Fibroblast of lung (primary cell): ENCODE data around the gene SHROOM3. TPM values are rescaled to one million over a fixed set of nuclear protein-coding genes. Genes with fewer than 3 reads are reported as not detected.
"Not testable (repeated sequence)": the region's sequence is repeated elsewhere in the genome, so short reads cannot be mapped to it uniquely, and the experiment has no call there.

Experiments
- DNase-seq, 2 donors: peaks; one replicate each; pipeline versions ENCODE4 v3.0.0 to v3.0.0-alpha.2; 2010; ENCODE audit warnings: low read depth in 2 of 2
- H2AFZ ChIP-seq: 2 replicates; pipeline ENCODE4 v1.5.1; 2012; ENCODE audit warnings: low read length, control low read depth, inconsistent platforms
- H3K27ac ChIP-seq: 2 replicates; pipeline ENCODE4 v1.5.1; 2011; ENCODE audit warnings: low read length, control low read depth; ENCODE audit not compliant: insufficient read depth
- H3K27me3 ChIP-seq: 2 replicates; pipeline ENCODE4 v1.5.1; 2011; ENCODE audit warnings: mild to moderate bottlenecking, low read length; ENCODE audit not compliant: control insufficient read depth, insufficient read depth
- H3K36me3 ChIP-seq: 2 replicates; pipeline ENCODE4 v1.5.1; 2011; ENCODE audit warnings: low read length; ENCODE audit not compliant: control insufficient read depth, insufficient read depth
- H3K4me1 ChIP-seq: 2 replicates; pipeline ENCODE4 v1.5.1; 2011; ENCODE audit warnings: low read length; ENCODE audit not compliant: control insufficient read depth, insufficient read depth; ENCODE audit errors: extremely low read depth
- H3K4me2 ChIP-seq: 2 replicates; pipeline ENCODE4 v1.5.1; 2011; ENCODE audit warnings: low read length, control low read depth; ENCODE audit not compliant: insufficient read depth; ENCODE audit errors: extremely low read depth
- H3K4me3 ChIP-seq, 4 experiments: fragments of 200-600 bp in 1 of 4; sonication (generic) in 1 of 4; replicated peaks in 1 of 4; 2 replicates each; pipeline ENCODE4 v1.5.1; 2011 to 2016; ENCODE audit warnings: low read length in 4 of 4, low read depth in 3 of 4, mild to moderate bottlenecking in 3 of 4, control low read depth in 2 of 4, inconsistent platforms in 1 of 4, mixed read lengths in 1 of 4; ENCODE audit not compliant: insufficient read depth in 1 of 4; ENCODE audit errors: control extremely low read depth in 1 of 4
- H3K79me2 ChIP-seq: 2 replicates; pipeline ENCODE4 v1.5.1; 2012; ENCODE audit warnings: mild to moderate bottlenecking, low read length, inconsistent platforms; ENCODE audit not compliant: control insufficient read depth, insufficient read depth
- H3K9ac ChIP-seq: 2 replicates; pipeline ENCODE4 v1.5.1; 2011; ENCODE audit warnings: mild to moderate bottlenecking, low read length, control low read depth; ENCODE audit not compliant: insufficient read depth
- H3K9me3 ChIP-seq: 2 replicates; pipeline ENCODE4 v1.5.1; 2012; ENCODE audit warnings: low read depth, low read length; ENCODE audit not compliant: control insufficient read depth, insufficient read depth
- H4K20me1 ChIP-seq: 2 replicates; pipeline ENCODE4 v1.5.1; 2011; ENCODE audit warnings: low read length; ENCODE audit not compliant: control insufficient read depth, insufficient read depth; ENCODE audit errors: extremely low read depth
- EZH2 ChIP-seq: IDR thresholded peaks from 2 replicates; pipeline ENCODE4 v1.5.1; 2012; ENCODE audit warnings: low read length, control low read depth, mild to moderate bottlenecking; ENCODE audit errors: missing control alignments
- polyA plus RNA-seq, 2 donors: library from polyadenylated mRNA; depleted of rRNA in 1 of 2; stranded (reverse) in 1 of 2; unstranded in 1 of 2; fragments of >200 nt; gene quantifications; 2 replicates each; pipeline ENCODE4 v1.2.1, GENCODE V29; 2011 to 2012; ENCODE audit warnings: missing spikeins in 1 of 2
- total RNA-seq: library from RNA; depleted of rRNA; stranded (reverse); fragments of >200 nt; gene quantifications from 2 replicates; pipeline ENCODE4 v1.2.1, GENCODE V29; 2014
- TF ChIP-seq, protein P1 (sequence below), 2 donors: IDR thresholded peaks in 1 of 2; conservative IDR thresholded peaks in 1 of 2; 1 replicate in 1 of 2; 2 replicates in 1 of 2; pipeline ENCODE4 v1.5.1; 2011 to 2012; ENCODE audit warnings: low read length in 2 of 2, control low read depth in 1 of 2, inconsistent platforms in 1 of 2, low read depth in 1 of 2, mild to moderate bottlenecking in 1 of 2

The SHROOM3 gene
- total and polyA plus RNA-seq, 2 donors (not counting 1 experiment from before 2014, with no cell fraction given), result 9.9 to 23.9 TPM

DNA sequence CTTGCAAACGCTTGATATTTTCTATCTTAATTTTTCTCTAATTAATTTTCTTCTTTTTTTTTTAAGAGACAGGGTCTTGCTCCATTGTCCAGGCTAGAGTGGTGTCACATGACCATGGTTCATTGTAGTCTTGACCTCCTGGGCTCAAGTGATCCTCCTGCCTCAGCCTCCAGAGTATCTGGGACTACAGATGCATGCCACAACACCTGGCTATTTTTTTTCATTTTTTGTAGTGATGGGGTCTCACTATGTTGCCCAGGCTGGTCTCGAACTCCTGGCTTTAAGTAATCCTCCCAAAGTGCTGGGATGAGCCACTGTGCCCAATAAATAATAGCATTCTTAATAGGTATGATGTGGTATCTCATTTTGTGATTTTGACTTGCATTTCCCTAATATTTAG lies 18.2 kb downstream of the SHROOM3 start:
- Histone ChIP-seq H3K9ac (no peak overlapping the region), H2AFZ (no peak overlapping the region), H3K4me2 (no peak overlapping the region), H3K9me3 (no peaks in the 10 kb centered on the region), H3K36me3 (no peaks in the 10 kb centered on the region), H3K4me3 (no peak overlapping the region), H3K27me3 (no peaks in the 10 kb centered on the region), H3K79me2 (no peaks in the 10 kb centered on the region), H3K27ac (no peak overlapping the region), H3K4me1 (no peaks in the 10 kb centered on the region), H4K20me1 (no peaks in the 10 kb centered on the region)
- no peak for DNase-seq
- TF ChIP-seq EZH2, result no peak
- TF ChIP-seq, protein P1, sequence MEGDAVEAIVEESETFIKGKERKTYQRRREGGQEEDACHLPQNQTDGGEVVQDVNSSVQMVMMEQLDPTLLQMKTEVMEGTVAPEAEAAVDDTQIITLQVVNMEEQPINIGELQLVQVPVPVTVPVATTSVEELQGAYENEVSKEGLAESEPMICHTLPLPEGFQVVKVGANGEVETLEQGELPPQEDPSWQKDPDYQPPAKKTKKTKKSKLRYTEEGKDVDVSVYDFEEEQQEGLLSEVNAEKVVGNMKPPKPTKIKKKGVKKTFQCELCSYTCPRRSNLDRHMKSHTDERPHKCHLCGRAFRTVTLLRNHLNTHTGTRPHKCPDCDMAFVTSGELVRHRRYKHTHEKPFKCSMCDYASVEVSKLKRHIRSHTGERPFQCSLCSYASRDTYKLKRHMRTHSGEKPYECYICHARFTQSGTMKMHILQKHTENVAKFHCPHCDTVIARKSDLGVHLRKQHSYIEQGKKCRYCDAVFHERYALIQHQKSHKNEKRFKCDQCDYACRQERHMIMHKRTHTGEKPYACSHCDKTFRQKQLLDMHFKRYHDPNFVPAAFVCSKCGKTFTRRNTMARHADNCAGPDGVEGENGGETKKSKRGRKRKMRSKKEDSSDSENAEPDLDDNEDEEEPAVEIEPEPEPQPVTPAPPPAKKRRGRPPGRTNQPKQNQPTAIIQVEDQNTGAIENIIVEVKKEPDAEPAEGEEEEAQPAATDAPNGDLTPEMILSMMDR (conservative IDR thresholded peaks at IDR 0.05 in 1 of 2, IDR thresholded peaks at IDR 0.05 in 1 of 2; ENCODE audit: low read depth in 1 of 2, low read length in 2 of 2), result no peak

DNA sequence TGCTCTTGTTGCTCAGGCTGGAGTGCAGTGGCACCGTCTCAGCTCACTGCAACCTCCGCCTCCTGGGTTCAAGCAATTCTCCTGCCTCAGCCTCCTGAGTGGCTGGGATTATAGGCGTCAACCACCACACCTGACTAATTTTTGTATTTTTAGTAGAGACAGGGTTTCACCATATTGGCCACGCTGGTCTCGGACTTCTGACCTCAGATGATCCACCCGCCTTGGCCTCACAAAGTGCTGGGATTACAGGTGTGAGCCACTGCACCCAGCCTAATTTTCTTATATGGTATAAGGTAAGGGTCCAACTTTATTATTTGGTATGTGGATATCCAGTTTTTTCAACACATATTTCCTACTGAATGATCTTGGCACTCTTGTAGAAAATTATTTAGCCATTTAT lies 19.0 kb downstream of the SHROOM3 start:
- not testable (repeated sequence) for H3K27me3 ChIP-seq, H2AFZ ChIP-seq, DNase-seq, H3K4me3 ChIP-seq, H3K9ac ChIP-seq, H3K4me1 ChIP-seq, H3K27ac ChIP-seq, H3K9me3 ChIP-seq, H3K36me3 ChIP-seq, H3K4me2 ChIP-seq, H4K20me1 ChIP-seq, H3K79me2 ChIP-seq

DNA sequence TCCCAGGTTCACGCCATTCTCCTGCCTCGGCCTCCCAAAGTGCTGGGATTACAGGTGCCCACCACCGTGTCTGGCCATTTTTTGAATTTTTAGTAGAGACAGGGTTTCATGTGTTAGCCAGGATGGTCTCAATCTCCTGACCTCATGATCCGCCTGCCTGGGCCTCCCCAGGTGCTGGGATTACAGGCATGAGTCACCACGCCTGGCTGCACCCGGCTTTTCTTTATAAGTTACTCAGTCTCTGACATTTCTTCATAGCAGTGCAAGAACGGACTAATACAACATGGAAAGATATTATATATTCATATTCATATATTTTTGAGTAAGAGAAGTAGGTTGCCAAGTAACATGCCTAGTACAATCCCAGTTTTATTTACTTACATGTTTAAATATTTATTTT lies 22.9 kb downstream of the SHROOM3 start:
- H3K9me3 ChIP-seq, result no peaks in the 10 kb centered on the region
- peaks cover 2% of the 10 kb centered on the region for H3K4me1 ChIP-seq
- no peak overlapping the region for H3K9ac ChIP-seq
- H3K79me2 ChIP-seq, result no peaks in the 10 kb centered on the region
- H3K4me2 ChIP-seq, result no peak overlapping the region
- H3K27ac ChIP-seq, result no peak overlapping the region
- H4K20me1 ChIP-seq, result no peaks in the 10 kb centered on the region
- H2AFZ ChIP-seq, result no peak overlapping the region
- H3K36me3 ChIP-seq, result no peaks in the 10 kb centered on the region
- no peaks in the 10 kb centered on the region for H3K27me3 ChIP-seq
- DNase-seq, result peak in 1 of 2 donors; percentile 18
- no peak overlapping the region for H3K4me3 ChIP-seq
- TF ChIP-seq, protein P1 (conservative IDR thresholded peaks at IDR 0.05 in 1 of 2, IDR thresholded peaks at IDR 0.05 in 1 of 2; ENCODE audit: low read depth in 1 of 2, low read length in 2 of 2), result no peak
- no peak for TF ChIP-seq EZH2

DNA sequence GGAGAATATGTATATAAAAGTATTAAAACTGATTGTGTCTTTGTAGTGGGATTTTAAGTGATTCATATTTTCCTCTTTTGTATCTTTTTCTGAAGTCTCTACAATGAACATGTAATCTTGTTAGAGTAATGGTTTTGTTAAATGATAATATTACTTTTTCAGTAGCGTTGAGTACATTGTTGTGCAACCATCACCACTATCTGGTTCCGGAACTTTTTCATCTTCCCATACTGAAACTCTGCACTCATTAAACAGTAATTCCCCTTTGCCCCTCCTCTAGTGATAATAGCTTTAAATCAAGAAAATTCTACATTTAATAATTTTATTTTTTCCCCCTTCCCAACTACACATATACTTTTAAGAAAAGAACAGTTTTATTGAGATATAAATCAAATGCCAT lies 23.3 kb downstream of the SHROOM3 start:
- Histone ChIP-seq H3K4me1 (peaks cover 2% of the 10 kb centered on the region), H3K27me3 (no peaks in the 10 kb centered on the region), H3K4me3 (no peak overlapping the region), H3K79me2 (no peaks in the 10 kb centered on the region), H3K9ac (no peak overlapping the region), H2AFZ (no peak overlapping the region), H3K27ac (no peak overlapping the region), H3K36me3 (no peaks in the 10 kb centered on the region), H3K9me3 (no peaks in the 10 kb centered on the region), H3K4me2 (no peak overlapping the region), H4K20me1 (no peaks in the 10 kb centered on the region)
- TF ChIP-seq EZH2, result no peak
- TF ChIP-seq, protein P1 (conservative IDR thresholded peaks at IDR 0.05 in 1 of 2, IDR thresholded peaks at IDR 0.05 in 1 of 2; ENCODE audit: low read depth in 1 of 2, low read length in 2 of 2), result no peak
- DNase-seq, result peak in 1 of 2 donors; percentile 22
